Neural progenitor cell (in vitro differentiated cells): ENCODE measurements around the gene DVL3. TPM values are rescaled to one million over a fixed set of nuclear protein-coding genes. Genes with fewer than 3 reads are reported as not detected.

Experiments used
- DNase-seq: peaks from one replicate; pipeline ENCODE4 v3.0.0-alpha.2; 2016; ENCODE audit warnings: low spot score
- H2AFZ ChIP-seq: fragments of 200-600 bp; sonication (generic); replicated peaks from 2 replicates; pipeline ENCODE4 v1.6.1; 2016; ENCODE audit warnings: antibody characterized with exemption
- H3F3A ChIP-seq: fragments of 200-600 bp; sonication (generic); 2 replicates; pipeline ENCODE4 v1.6.1; 2016; ENCODE audit warnings: antibody characterized with exemption, low read depth
- H3K27ac ChIP-seq: fragments of 200-600 bp; sonication (generic); 2 replicates; pipeline ENCODE4 v1.5.1; 2016; ENCODE audit warnings: mild to moderate bottlenecking
- H3K27me3 ChIP-seq: fragments of 200-600 bp; sonication (generic); 2 replicates; pipeline ENCODE4 v1.6.1; 2016; ENCODE audit warnings: mild to moderate bottlenecking, moderate library complexity
- H3K36me3 ChIP-seq: fragments of 200-600 bp; sonication (generic); 2 replicates; pipeline ENCODE4 v1.5.1; 2016
- H3K4me1 ChIP-seq: fragments of 200-600 bp; sonication (generic); 2 replicates; pipeline ENCODE4 v1.6.1; 2016; ENCODE audit warnings: mixed run types
- H3K4me2 ChIP-seq: fragments of 200-600 bp; sonication (generic); 2 replicates; pipeline ENCODE4 v1.6.1; 2016
- H3K4me3 ChIP-seq: fragments of 200-600 bp; sonication (generic); 2 replicates; pipeline ENCODE4 v1.5.1; 2016
- H3K79me2 ChIP-seq: fragments of 200-600 bp; sonication (generic); 2 replicates; pipeline ENCODE4 v1.6.1; 2016; ENCODE audit warnings: low read depth
- H3K9ac ChIP-seq: fragments of 200-600 bp; sonication (generic); 2 replicates; pipeline ENCODE4 v1.6.1; 2016
- H3K9me3 ChIP-seq: fragments of 200-600 bp; sonication (generic); 2 replicates; pipeline ENCODE4 v1.5.1; 2016; ENCODE audit warnings: low read depth
- H4K20me1 ChIP-seq: fragments of 200-600 bp; sonication (generic); 2 replicates; pipeline ENCODE4 v1.6.1; 2016; ENCODE audit warnings: low read depth
- H3K27ac Mint-ChIP-seq: 3 replicates; pipeline ENCODE4 v1.8.0; 2021; ENCODE audit warnings: mixed read lengths
- H3K27me3 Mint-ChIP-seq: 2 replicates; pipeline ENCODE4 v1.8.0; 2022; ENCODE audit warnings: low read depth, mild to moderate bottlenecking, inconsistent platforms, moderate library complexity, mixed read lengths; ENCODE audit not compliant: insufficient read depth
- H3K36me3 Mint-ChIP-seq: 3 replicates; pipeline ENCODE4 v1.8.0; 2021; ENCODE audit warnings: mixed read lengths
- H3K4me1 Mint-ChIP-seq: 3 replicates; pipeline ENCODE4 v1.8.0; 2021; ENCODE audit warnings: mixed read lengths
- H3K4me3 Mint-ChIP-seq: 3 replicates; pipeline ENCODE4 v1.8.0; 2021; ENCODE audit warnings: mild to moderate bottlenecking, moderate library complexity, mixed read lengths
- H3K9me3 Mint-ChIP-seq: 3 replicates; pipeline ENCODE4 v1.8.0; 2020; ENCODE audit warnings: mixed read lengths
- CTCF ChIP-seq: fragments of 200-600 bp; sonication (generic); IDR thresholded peaks from 2 replicates; pipeline ENCODE4 v1.5.1; 2017; ENCODE audit warnings: antibody characterized with exemption, mild to moderate bottlenecking
- EZH2 ChIP-seq: fragments of 200-600 bp; sonication (generic); IDR thresholded peaks from 2 replicates; pipeline ENCODE4 v1.6.1; 2017; ENCODE audit warnings: antibody characterized with exemption, mild to moderate bottlenecking, moderate library complexity
- EZH2phosphoT487 ChIP-seq: fragments of 200-600 bp; sonication (generic); IDR thresholded peaks from 2 replicates; pipeline ENCODE4 v1.6.1; 2017; ENCODE audit warnings: antibody characterized with exemption
- total RNA-seq: library from RNA; depleted of rRNA; stranded (reverse); fragments of >200 nt; gene quantifications from 2 replicates; pipeline ENCODE4 v1.2.3, GENCODE V29; 2015; ENCODE audit warnings: low replicate concordance

DVL3 gene
- total RNA-seq, 1 donor from 2014 or later = 29.8 TPM

GRCh38 chr3:184200825-184201224, 45.6 kb downstream of the DVL3 start:
- Histone ChIP-seq H3K9ac (no peak overlapping the region), H3K4me3 (no peak overlapping the region), H3K79me2 (no peaks in the 10 kb centered on the region), H3K27me3 (no peaks in the 10 kb centered on the region), H2AFZ (no peak overlapping the region), H3F3A (no peaks in the 10 kb centered on the region), H4K20me1 (no peaks in the 10 kb centered on the region), H3K9me3 (no peaks in the 10 kb centered on the region), H3K4me1 (no peaks in the 10 kb centered on the region), H3K36me3 (no peaks in the 10 kb centered on the region), H3K27ac (no peak overlapping the region), H3K4me2 (no peak overlapping the region)
- Mint-ChIP-seq H3K36me3 (peaks cover 2% of the 10 kb centered on the region), H3K27ac (no peak overlapping the region), H3K9me3 (no peaks in the 10 kb centered on the region), H3K4me1 (no peaks in the 10 kb centered on the region), H3K27me3 (peaks cover 1% of the 10 kb centered on the region), H3K4me3 (no peak overlapping the region)
- no peak for DNase-seq
- TF ChIP-seq CTCF (no peak), EZH2 (no peak), EZH2phosphoT487 (no peak)

GRCh38 chr3:184203526-184203925, 48.3 kb downstream of the DVL3 start:
- H3K27me3 ChIP-seq = no peaks in the 10 kb centered on the region
- H3K27me3 Mint-ChIP-seq = peaks cover 7% of the 10 kb centered on the region
- H3K4me1 ChIP-seq = no peaks in the 10 kb centered on the region
- no peak overlapping the region for H3K4me3 ChIP-seq
- H4K20me1 ChIP-seq = no peaks in the 10 kb centered on the region
- no peak overlapping the region for H2AFZ ChIP-seq
- no peaks in the 10 kb centered on the region for H3K9me3 ChIP-seq
- no peak for DNase-seq
- no peaks in the 10 kb centered on the region for H3K36me3 Mint-ChIP-seq
- no peaks in the 10 kb centered on the region for H3K4me1 Mint-ChIP-seq
- H3K4me3 Mint-ChIP-seq = no peak overlapping the region
- H3K27ac Mint-ChIP-seq = no peak overlapping the region
- no peak for TF ChIP-seq EZH2
- no peak for TF ChIP-seq EZH2phosphoT487
- no peak for TF ChIP-seq CTCF
- H3K9me3 Mint-ChIP-seq = no peaks in the 10 kb centered on the region
- H3K27ac ChIP-seq = no peak overlapping the region
- H3K79me2 ChIP-seq = no peaks in the 10 kb centered on the region
- H3K9ac ChIP-seq = no peak overlapping the region
- no peaks in the 10 kb centered on the region for H3F3A ChIP-seq
- no peak overlapping the region for H3K4me2 ChIP-seq
- H3K36me3 ChIP-seq = no peaks in the 10 kb centered on the region

- no peak overlapping the region for H3K27ac ChIP-seq
- TF ChIP-seq EZH2 = no peak
- TF ChIP-seq CTCF = no peak
- DNase-seq = no peak
- no peak overlapping the region for H3K4me2 ChIP-seq
- H3K36me3 ChIP-seq = no peaks in the 10 kb centered on the region
- H4K20me1 ChIP-seq = no peaks in the 10 kb centered on the region
- Mint-ChIP-seq H3K27ac (no peak overlapping the region), H3K4me3 (no peak overlapping the region), H3K27me3 (peaks cover 7% of the 10 kb centered on the region), H3K4me1 (no peaks in the 10 kb centered on the region), H3K9me3 (no peaks in the 10 kb centered on the region), H3K36me3 (no peaks in the 10 kb centered on the region)
- no peak overlapping the region for H3K9ac ChIP-seq
- H3K4me1 ChIP-seq = no peaks in the 10 kb centered on the region
- H3F3A ChIP-seq = no peaks in the 10 kb centered on the region
- H2AFZ ChIP-seq = no peak overlapping the region
- no peak overlapping the region for H3K4me3 ChIP-seq
- H3K79me2 ChIP-seq = no peaks in the 10 kb centered on the region
- no peaks in the 10 kb centered on the region for H3K27me3 ChIP-seq
- H3K9me3 ChIP-seq = no peaks in the 10 kb centered on the region
Observed at GRCh38 chr3:184209146-184209923, 54.2 kb downstream of the DVL3 start.
